Liver (tissue), 9 donors: ENCODE data around the gene PACSIN2. TPM values are rescaled to one million over a fixed set of nuclear protein-coding genes. Genes with fewer than 3 reads are reported as not detected.

Experiments used
- DNase-seq: peaks from one replicate; pipeline ENCODE4 v3.0.0-alpha.2; 2017; ENCODE audit warnings: low spot score
- H3K27ac ChIP-seq, 2 donors: one replicate each; pipeline ENCODE4 v1.7.0; 2013; ENCODE audit warnings: inconsistent platforms in 2 of 2, low read length in 2 of 2, control low read depth in 1 of 2, low read depth in 1 of 2, mild to moderate bottlenecking in 1 of 2
- H3K27me3 ChIP-seq, 4 donors: one replicate each; pipeline versions ENCODE4 v1.6.1 to v1.7.0; 2013; ENCODE audit warnings: low read length in 3 of 4, inconsistent platforms in 1 of 4, mild to moderate bottlenecking in 1 of 4, moderate library complexity in 1 of 4; ENCODE audit not compliant: control insufficient read depth in 4 of 4, insufficient read depth in 4 of 4
- H3K36me3 ChIP-seq, 4 donors: one replicate each; pipeline versions ENCODE4 v1.6.1 to v1.7.0; 2013; ENCODE audit warnings: low read length in 3 of 4, mild to moderate bottlenecking in 3 of 4, low read depth in 1 of 4, moderate library complexity in 1 of 4; ENCODE audit not compliant: control insufficient read depth in 4 of 4, insufficient read depth in 3 of 4
- H3K4me1 ChIP-seq, 4 donors: one replicate each; pipeline versions ENCODE4 v1.6.1 to v1.7.0; 2013; ENCODE audit warnings: low read length in 3 of 4, mild to moderate bottlenecking in 3 of 4, moderate library complexity in 1 of 4; ENCODE audit not compliant: control insufficient read depth in 4 of 4, insufficient read depth in 4 of 4
- H3K4me3 ChIP-seq, 3 donors: one replicate each; pipeline versions ENCODE4 v1.6.1 to v1.7.0; 2013; ENCODE audit warnings: low read length in 3 of 3, control low read depth in 1 of 3, low read depth in 1 of 3, mild to moderate bottlenecking in 1 of 3
- H3K9ac ChIP-seq, 2 donors: one replicate each; pipeline ENCODE4 v1.7.0; 2013; ENCODE audit warnings: low read length in 2 of 2, mild to moderate bottlenecking in 2 of 2, moderate library complexity in 2 of 2, control low read depth in 1 of 2, low read depth in 1 of 2
- H3K9me3 ChIP-seq, 4 donors: one replicate each; pipeline versions ENCODE4 v1.6.1 to v1.7.0; 2013; ENCODE audit warnings: low read length in 3 of 4; ENCODE audit not compliant: control insufficient read depth in 4 of 4
- EGR1 ChIP-seq, 2 donors: IDR thresholded peaks; 2 replicates each; pipeline ENCODE4 v1.6.1; 2016 to 2018; ENCODE audit warnings: antibody characterized with exemption in 2 of 2, low read depth in 2 of 2
- FOXA1 ChIP-seq: IDR thresholded peaks from 2 replicates; pipeline ENCODE4 v1.6.1; 2016; ENCODE audit warnings: antibody characterized with exemption
- FOXA2 ChIP-seq: IDR thresholded peaks from 2 replicates; pipeline ENCODE4 v1.6.1; 2016; ENCODE audit warnings: antibody characterized with exemption
- GABPA ChIP-seq, 2 donors: IDR thresholded peaks in 1 of 2; conservative IDR thresholded peaks in 1 of 2; 2 replicates each; pipeline ENCODE4 v1.6.1; 2016; ENCODE audit warnings: antibody characterized with exemption in 2 of 2, mild to moderate bottlenecking in 1 of 2, moderate library complexity in 1 of 2
- HNF4A ChIP-seq, 2 donors: conservative IDR thresholded peaks; 2 replicates each; pipeline ENCODE4 v1.6.1; 2016; ENCODE audit warnings: antibody characterized with exemption in 2 of 2, mild to moderate bottlenecking in 2 of 2
- HNF4G ChIP-seq: IDR thresholded peaks from 2 replicates; pipeline ENCODE4 v1.6.1; 2016; ENCODE audit warnings: antibody characterized with exemption
- JUND ChIP-seq, 2 donors: IDR thresholded peaks; 2 replicates each; pipeline ENCODE4 v1.6.1; 2016; ENCODE audit warnings: antibody characterized with exemption in 2 of 2
- NR2F2 ChIP-seq: IDR thresholded peaks from 2 replicates; pipeline ENCODE4 v1.6.1; 2016; ENCODE audit warnings: antibody characterized with exemption
- RAD21 ChIP-seq, 2 donors: IDR thresholded peaks; 2 replicates each; pipeline ENCODE4 v1.6.1; 2016; ENCODE audit warnings: antibody characterized with exemption in 2 of 2, mild to moderate bottlenecking in 2 of 2
- RXRA ChIP-seq, 2 donors: IDR thresholded peaks; 2 replicates each; pipeline ENCODE4 v1.6.1; 2017 to 2018; ENCODE audit warnings: antibody characterized with exemption in 2 of 2, mild to moderate bottlenecking in 1 of 2
- SP1 ChIP-seq: IDR thresholded peaks from 2 replicates; pipeline ENCODE4 v1.6.1; 2018; ENCODE audit warnings: antibody characterized with exemption, mild to moderate bottlenecking
- TAF1 ChIP-seq: conservative IDR thresholded peaks from 2 replicates; pipeline ENCODE4 v1.6.1; 2016; ENCODE audit warnings: antibody characterized with exemption, mild to moderate bottlenecking
- YY1 ChIP-seq: IDR thresholded peaks from 2 replicates; pipeline ENCODE4 v1.6.1; 2016; ENCODE audit warnings: antibody characterized with exemption, mild to moderate bottlenecking
- WGBS: extraction: QIAGEN DNeasy Blood & Tissue Kit; methylation state at CpG from one replicate; pipeline ENCODE4 v1.1.7; 2013; 5-methylcytosine and 5-hydroxymethylcytosine counted together
- polyA plus RNA-seq, 2 donors: library from polyadenylated mRNA; stranded (reverse) in 1 of 2; unstranded in 1 of 2; fragments of 200-250 nt in 1 of 2; fragments of >200 nt in 1 of 2; fragmentation: Nextera tagmentation in 1 of 2; extraction: Ambion mirVana in 1 of 2; gene quantifications; one replicate each; pipeline versions ENCODE4 v1.2.1 to v1.2.3, GENCODE V29; 2013 to 2015
- total RNA-seq, 2 donors: library from RNA; depleted of rRNA; stranded (reverse); fragments of >200 nt; gene quantifications; one replicate each; pipeline ENCODE4 v1.2.3, GENCODE V29; 2014
- TF ChIP-seq, protein P1 (sequence below): IDR thresholded peaks from 2 replicates; pipeline ENCODE4 v1.6.1; 2016; ENCODE audit warnings: antibody characterized with exemption
- TF ChIP-seq, protein P2 (sequence below): IDR thresholded peaks from 2 replicates; pipeline ENCODE4 v1.6.1; 2016; ENCODE audit warnings: antibody characterized with exemption, mild to moderate bottlenecking
- TF ChIP-seq, protein P3 (sequence below): IDR thresholded peaks from 2 replicates; pipeline ENCODE4 v1.6.1; 2016; ENCODE audit warnings: antibody characterized with exemption
- TF ChIP-seq, protein P4 (sequence below): IDR thresholded peaks from 2 replicates; pipeline ENCODE4 v1.6.1; 2016; ENCODE audit warnings: antibody characterized with exemption
- donor health status: healthy.
- donor health status: healthy.
- donor health status: healthy.
- donor health status: healthy.
- donor health status: healthy.

PACSIN2 gene
- total and polyA plus RNA-seq, 4 donors: 9.1 to 31.4 (median 17.0) TPM

DNA sequence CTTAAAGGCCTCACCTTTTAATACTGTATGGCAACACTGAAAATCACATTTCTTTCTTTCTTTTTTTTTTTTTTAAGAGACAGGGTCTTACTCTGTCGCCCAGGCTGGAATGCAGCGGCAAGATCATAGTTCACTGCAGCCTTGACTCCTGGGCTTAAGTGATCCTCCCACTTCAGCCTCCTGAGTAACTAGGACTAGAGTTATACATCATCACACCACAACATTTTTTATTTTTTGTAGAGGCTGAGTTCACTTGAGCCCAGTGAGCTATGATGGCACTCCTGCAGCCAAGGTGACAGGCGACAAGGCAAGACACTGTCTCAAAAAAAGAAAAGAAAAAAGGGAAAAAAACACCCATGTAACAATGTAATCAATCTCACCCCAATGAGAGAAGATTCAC, 167.8 kb downstream of the PACSIN2 start:
- no peak for DNase-seq
- H3K4me1 ChIP-seq: no peaks in the 10 kb centered on the region
- TF ChIP-seq JUND (IDR thresholded peaks at IDR 0.05): no peak
- TF ChIP-seq TAF1: no peak
- TF ChIP-seq RXRA (IDR thresholded peaks at IDR 0.05): no peak
- TF ChIP-seq, protein P1, sequence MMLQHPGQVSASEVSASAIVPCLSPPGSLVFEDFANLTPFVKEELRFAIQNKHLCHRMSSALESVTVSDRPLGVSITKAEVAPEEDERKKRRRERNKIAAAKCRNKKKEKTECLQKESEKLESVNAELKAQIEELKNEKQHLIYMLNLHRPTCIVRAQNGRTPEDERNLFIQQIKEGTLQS: no peak
- no peak for TF ChIP-seq SP1
- TF ChIP-seq NR2F2: no peak
- no peak for TF ChIP-seq FOXA2
- TF ChIP-seq, protein P2, sequence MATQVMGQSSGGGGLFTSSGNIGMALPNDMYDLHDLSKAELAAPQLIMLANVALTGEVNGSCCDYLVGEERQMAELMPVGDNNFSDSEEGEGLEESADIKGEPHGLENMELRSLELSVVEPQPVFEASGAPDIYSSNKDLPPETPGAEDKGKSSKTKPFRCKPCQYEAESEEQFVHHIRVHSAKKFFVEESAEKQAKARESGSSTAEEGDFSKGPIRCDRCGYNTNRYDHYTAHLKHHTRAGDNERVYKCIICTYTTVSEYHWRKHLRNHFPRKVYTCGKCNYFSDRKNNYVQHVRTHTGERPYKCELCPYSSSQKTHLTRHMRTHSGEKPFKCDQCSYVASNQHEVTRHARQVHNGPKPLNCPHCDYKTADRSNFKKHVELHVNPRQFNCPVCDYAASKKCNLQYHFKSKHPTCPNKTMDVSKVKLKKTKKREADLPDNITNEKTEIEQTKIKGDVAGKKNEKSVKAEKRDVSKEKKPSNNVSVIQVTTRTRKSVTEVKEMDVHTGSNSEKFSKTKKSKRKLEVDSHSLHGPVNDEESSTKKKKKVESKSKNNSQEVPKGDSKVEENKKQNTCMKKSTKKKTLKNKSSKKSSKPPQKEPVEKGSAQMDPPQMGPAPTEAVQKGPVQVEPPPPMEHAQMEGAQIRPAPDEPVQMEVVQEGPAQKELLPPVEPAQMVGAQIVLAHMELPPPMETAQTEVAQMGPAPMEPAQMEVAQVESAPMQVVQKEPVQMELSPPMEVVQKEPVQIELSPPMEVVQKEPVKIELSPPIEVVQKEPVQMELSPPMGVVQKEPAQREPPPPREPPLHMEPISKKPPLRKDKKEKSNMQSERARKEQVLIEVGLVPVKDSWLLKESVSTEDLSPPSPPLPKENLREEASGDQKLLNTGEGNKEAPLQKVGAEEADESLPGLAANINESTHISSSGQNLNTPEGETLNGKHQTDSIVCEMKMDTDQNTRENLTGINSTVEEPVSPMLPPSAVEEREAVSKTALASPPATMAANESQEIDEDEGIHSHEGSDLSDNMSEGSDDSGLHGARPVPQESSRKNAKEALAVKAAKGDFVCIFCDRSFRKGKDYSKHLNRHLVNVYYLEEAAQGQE: no peak
- no peak for TF ChIP-seq HNF4G
- TF ChIP-seq, protein P3, sequence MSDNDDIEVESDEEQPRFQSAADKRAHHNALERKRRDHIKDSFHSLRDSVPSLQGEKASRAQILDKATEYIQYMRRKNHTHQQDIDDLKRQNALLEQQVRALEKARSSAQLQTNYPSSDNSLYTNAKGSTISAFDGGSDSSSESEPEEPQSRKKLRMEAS: no peak
- TF ChIP-seq FOXA1: no peak
- TF ChIP-seq GABPA (IDR thresholded peaks at IDR 0.05 in 1 of 2, conservative IDR thresholded peaks at IDR 0.05 in 1 of 2): no peak
- TF ChIP-seq EGR1 (IDR thresholded peaks at IDR 0.05; ENCODE audit: low read depth in 2 of 2): no peak
- TF ChIP-seq RAD21 (IDR thresholded peaks at IDR 0.05): no peak
- no peak for TF ChIP-seq YY1
- no peak for TF ChIP-seq HNF4A (conservative IDR thresholded peaks at IDR 0.05)
- TF ChIP-seq, protein P4, sequence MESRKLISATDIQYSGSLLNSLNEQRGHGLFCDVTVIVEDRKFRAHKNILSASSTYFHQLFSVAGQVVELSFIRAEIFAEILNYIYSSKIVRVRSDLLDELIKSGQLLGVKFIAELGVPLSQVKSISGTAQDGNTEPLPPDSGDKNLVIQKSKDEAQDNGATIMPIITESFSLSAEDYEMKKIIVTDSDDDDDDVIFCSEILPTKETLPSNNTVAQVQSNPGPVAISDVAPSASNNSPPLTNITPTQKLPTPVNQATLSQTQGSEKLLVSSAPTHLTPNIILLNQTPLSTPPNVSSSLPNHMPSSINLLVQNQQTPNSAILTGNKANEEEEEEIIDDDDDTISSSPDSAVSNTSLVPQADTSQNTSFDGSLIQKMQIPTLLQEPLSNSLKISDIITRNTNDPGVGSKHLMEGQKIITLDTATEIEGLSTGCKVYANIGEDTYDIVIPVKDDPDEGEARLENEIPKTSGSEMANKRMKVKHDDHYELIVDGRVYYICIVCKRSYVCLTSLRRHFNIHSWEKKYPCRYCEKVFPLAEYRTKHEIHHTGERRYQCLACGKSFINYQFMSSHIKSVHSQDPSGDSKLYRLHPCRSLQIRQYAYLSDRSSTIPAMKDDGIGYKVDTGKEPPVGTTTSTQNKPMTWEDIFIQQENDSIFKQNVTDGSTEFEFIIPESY: no peak
- WGBS: 98% methylated on average over 3 of the region's 3 CpGs
- no peaks in the 10 kb centered on the region for H3K9me3 ChIP-seq
- no peak overlapping the region for H3K27ac ChIP-seq
- no peak overlapping the region for H3K4me3 ChIP-seq
- H3K36me3 ChIP-seq: peaks cover 1 to 28% (median 20%) of the 10 kb centered on the region in 4 donors
- no peaks in the 10 kb centered on the region for H3K27me3 ChIP-seq
- no peak overlapping the region for H3K9ac ChIP-seq

DNA sequence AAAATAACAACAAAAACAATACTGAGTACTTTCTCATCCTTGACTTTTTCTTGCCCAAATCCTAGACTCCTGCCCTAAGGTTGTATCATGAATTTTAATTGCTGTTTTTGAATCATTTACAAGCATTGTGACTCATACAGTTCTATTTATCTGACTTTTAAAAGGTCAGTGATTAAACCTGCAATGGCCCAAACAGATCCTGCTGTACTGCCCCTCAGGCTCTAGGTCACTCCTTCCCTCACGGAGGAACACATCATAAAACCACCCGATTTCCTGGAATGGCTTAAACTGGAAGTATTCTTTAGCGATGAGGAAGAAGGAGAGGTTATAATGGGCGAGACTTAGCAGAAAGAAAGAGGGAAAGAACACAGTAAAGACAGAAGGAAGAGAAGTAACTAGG, 170.2 kb downstream of the PACSIN2 start:
- H3K36me3 ChIP-seq: peaks cover 1 to 38% (median 27%) of the 10 kb centered on the region in 4 donors
- no peak overlapping the region for H3K4me3 ChIP-seq
- no peaks in the 10 kb centered on the region for H3K27me3 ChIP-seq
- H3K27ac ChIP-seq: no peak overlapping the region
- no peak overlapping the region for H3K9ac ChIP-seq
- no peaks in the 10 kb centered on the region for H3K4me1 ChIP-seq
- no peaks in the 10 kb centered on the region for H3K9me3 ChIP-seq
- DNase-seq: no peak
- 68% methylated on average over 4 of the region's 4 CpGs for WGBS
- TF ChIP-seq, protein P2: no peak
- TF ChIP-seq SP1: no peak
- TF ChIP-seq RAD21 (IDR thresholded peaks at IDR 0.05): no peak
- TF ChIP-seq TAF1: no peak
- no peak for TF ChIP-seq GABPA (IDR thresholded peaks at IDR 0.05 in 1 of 2, conservative IDR thresholded peaks at IDR 0.05 in 1 of 2)
- TF ChIP-seq HNF4A (conservative IDR thresholded peaks at IDR 0.05): no peak
- TF ChIP-seq, protein P4: no peak
- TF ChIP-seq, protein P1: no peak
- no peak for TF ChIP-seq RXRA (IDR thresholded peaks at IDR 0.05)
- TF ChIP-seq, protein P3: no peak
